ENCODE results near the gene ZNF398. TPM values are rescaled to one million over a fixed set of nuclear protein-coding genes. Genes with fewer than 3 reads are reported as not detected.

Gene ZNF398
- total RNA-seq, 1 donor from 2014 or later = 19.5 TPM

- peaks cover 56% of the 10 kb centered on the region for H3K36me3 Mint-ChIP-seq
- no peak for DNase-seq (ENCODE audit: extremely low spot score, unreplicated experiment)
- no peak for TF ChIP-seq CTCF (conservative IDR thresholded peaks at IDR 0.05)
- no peaks in the 10 kb centered on the region for H3K9me3 Mint-ChIP-seq
- no peak overlapping the region for H3K27ac Mint-ChIP-seq
- peaks cover 13% of the 10 kb centered on the region for H3K4me1 Mint-ChIP-seq (ENCODE audit: unreplicated experiment)
- H3K4me3 Mint-ChIP-seq = no peak overlapping the region
- H3K27me3 Mint-ChIP-seq = no peaks in the 10 kb centered on the region
Measured at GRCh38 chr7:149207324-149208035, 60.2 kb downstream of the ZNF398 start.

- H3K4me1 Mint-ChIP-seq (ENCODE audit: unreplicated experiment) = peaks cover 6% of the 10 kb centered on the region
- H3K27me3 Mint-ChIP-seq = no peaks in the 10 kb centered on the region
- H3K27ac Mint-ChIP-seq = peak overlapping the region; percentile 75
- peak; percentile 79 for TF ChIP-seq CTCF (conservative IDR thresholded peaks at IDR 0.05)
- H3K4me3 Mint-ChIP-seq = no peak overlapping the region
- H3K36me3 Mint-ChIP-seq = peaks cover 46% of the 10 kb centered on the region
- H3K9me3 Mint-ChIP-seq = no peaks in the 10 kb centered on the region
- no peak for DNase-seq (ENCODE audit: extremely low spot score, unreplicated experiment)
Measured at GRCh38 chr7:149209518-149210269, 62.4 kb downstream of the ZNF398 start.

- H3K36me3 Mint-ChIP-seq = peaks cover 44% of the 10 kb centered on the region
- H3K27me3 Mint-ChIP-seq = no peaks in the 10 kb centered on the region
- no peaks in the 10 kb centered on the region for H3K9me3 Mint-ChIP-seq
- H3K4me3 Mint-ChIP-seq = no peak overlapping the region
- no peak for DNase-seq (ENCODE audit: extremely low spot score, unreplicated experiment)
- no peak for TF ChIP-seq CTCF (conservative IDR thresholded peaks at IDR 0.05)
- peaks cover 4% of the 10 kb centered on the region for H3K4me1 Mint-ChIP-seq (ENCODE audit: unreplicated experiment)
- H3K27ac Mint-ChIP-seq = no peak overlapping the region
Measured at GRCh38 chr7:149210551-149210950, 63.3 kb downstream of the ZNF398 start.

- no peaks in the 10 kb centered on the region for H3K9me3 Mint-ChIP-seq
- no peak for DNase-seq (ENCODE audit: extremely low spot score, unreplicated experiment)
- H3K4me1 Mint-ChIP-seq (ENCODE audit: unreplicated experiment) = no peaks in the 10 kb centered on the region
- H3K27ac Mint-ChIP-seq = no peak overlapping the region
- H3K27me3 Mint-ChIP-seq = no peaks in the 10 kb centered on the region
- no peak overlapping the region for H3K4me3 Mint-ChIP-seq
- H3K36me3 Mint-ChIP-seq = peaks cover 43% of the 10 kb centered on the region
- no peak for TF ChIP-seq CTCF (conservative IDR thresholded peaks at IDR 0.05)
Measured at GRCh38 chr7:149214020-149214720, 66.9 kb downstream of the ZNF398 start.

GRCh38 chr7:149216402-149216801, 69.1 kb downstream of the ZNF398 start:
- no peak for TF ChIP-seq CTCF (conservative IDR thresholded peaks at IDR 0.05)
- no peak overlapping the region for H3K4me3 Mint-ChIP-seq
- DNase-seq (ENCODE audit: extremely low spot score, unreplicated experiment) = no peak
- no peaks in the 10 kb centered on the region for H3K27me3 Mint-ChIP-seq
- H3K27ac Mint-ChIP-seq = no peak overlapping the region
- H3K36me3 Mint-ChIP-seq = peaks cover 37% of the 10 kb centered on the region
- H3K9me3 Mint-ChIP-seq = no peaks in the 10 kb centered on the region
- H3K4me1 Mint-ChIP-seq (ENCODE audit: unreplicated experiment) = no peaks in the 10 kb centered on the region

All from type B pancreatic cell (in vitro differentiated cells).